ENCODE results near the gene NTF3.

GRCh38 chr12:5429741-5430557, 2.0 kb upstream of the NTF3 start:
- TF ChIP-seq, protein P1, sequence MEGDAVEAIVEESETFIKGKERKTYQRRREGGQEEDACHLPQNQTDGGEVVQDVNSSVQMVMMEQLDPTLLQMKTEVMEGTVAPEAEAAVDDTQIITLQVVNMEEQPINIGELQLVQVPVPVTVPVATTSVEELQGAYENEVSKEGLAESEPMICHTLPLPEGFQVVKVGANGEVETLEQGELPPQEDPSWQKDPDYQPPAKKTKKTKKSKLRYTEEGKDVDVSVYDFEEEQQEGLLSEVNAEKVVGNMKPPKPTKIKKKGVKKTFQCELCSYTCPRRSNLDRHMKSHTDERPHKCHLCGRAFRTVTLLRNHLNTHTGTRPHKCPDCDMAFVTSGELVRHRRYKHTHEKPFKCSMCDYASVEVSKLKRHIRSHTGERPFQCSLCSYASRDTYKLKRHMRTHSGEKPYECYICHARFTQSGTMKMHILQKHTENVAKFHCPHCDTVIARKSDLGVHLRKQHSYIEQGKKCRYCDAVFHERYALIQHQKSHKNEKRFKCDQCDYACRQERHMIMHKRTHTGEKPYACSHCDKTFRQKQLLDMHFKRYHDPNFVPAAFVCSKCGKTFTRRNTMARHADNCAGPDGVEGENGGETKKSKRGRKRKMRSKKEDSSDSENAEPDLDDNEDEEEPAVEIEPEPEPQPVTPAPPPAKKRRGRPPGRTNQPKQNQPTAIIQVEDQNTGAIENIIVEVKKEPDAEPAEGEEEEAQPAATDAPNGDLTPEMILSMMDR (IDR thresholded peaks at IDR 0.05) = no peak
- no peak for TF ChIP-seq ZFX (IDR thresholded peaks at IDR 0.05; ENCODE audit: borderline replicate concordance)

Measured in 22Rv1 (cell line).